GM21423 (cell line): Measurements from ENCODE around the gene PDS5A.
"Not testable (repeated sequence)": the region's sequence is repeated elsewhere in the genome, so short reads cannot be mapped to it uniquely, and the experiment has no call there.

ENCODE experiments used
- ATAC-seq: cut with Tn5 transposase; IDR thresholded peaks from one replicate; pipeline ENCODE4 v1.9.1; 2021; ENCODE audit warnings: mild to moderate bottlenecking, moderate library complexity; ENCODE audit not compliant: unreplicated experiment

The PDS5A gene, protein sequence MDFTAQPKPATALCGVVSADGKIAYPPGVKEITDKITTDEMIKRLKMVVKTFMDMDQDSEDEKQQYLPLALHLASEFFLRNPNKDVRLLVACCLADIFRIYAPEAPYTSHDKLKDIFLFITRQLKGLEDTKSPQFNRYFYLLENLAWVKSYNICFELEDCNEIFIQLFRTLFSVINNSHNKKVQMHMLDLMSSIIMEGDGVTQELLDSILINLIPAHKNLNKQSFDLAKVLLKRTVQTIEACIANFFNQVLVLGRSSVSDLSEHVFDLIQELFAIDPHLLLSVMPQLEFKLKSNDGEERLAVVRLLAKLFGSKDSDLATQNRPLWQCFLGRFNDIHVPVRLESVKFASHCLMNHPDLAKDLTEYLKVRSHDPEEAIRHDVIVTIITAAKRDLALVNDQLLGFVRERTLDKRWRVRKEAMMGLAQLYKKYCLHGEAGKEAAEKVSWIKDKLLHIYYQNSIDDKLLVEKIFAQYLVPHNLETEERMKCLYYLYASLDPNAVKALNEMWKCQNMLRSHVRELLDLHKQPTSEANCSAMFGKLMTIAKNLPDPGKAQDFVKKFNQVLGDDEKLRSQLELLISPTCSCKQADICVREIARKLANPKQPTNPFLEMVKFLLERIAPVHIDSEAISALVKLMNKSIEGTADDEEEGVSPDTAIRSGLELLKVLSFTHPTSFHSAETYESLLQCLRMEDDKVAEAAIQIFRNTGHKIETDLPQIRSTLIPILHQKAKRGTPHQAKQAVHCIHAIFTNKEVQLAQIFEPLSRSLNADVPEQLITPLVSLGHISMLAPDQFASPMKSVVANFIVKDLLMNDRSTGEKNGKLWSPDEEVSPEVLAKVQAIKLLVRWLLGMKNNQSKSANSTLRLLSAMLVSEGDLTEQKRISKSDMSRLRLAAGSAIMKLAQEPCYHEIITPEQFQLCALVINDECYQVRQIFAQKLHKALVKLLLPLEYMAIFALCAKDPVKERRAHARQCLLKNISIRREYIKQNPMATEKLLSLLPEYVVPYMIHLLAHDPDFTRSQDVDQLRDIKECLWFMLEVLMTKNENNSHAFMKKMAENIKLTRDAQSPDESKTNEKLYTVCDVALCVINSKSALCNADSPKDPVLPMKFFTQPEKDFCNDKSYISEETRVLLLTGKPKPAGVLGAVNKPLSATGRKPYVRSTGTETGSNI (N-terminal part only)

DNA sequence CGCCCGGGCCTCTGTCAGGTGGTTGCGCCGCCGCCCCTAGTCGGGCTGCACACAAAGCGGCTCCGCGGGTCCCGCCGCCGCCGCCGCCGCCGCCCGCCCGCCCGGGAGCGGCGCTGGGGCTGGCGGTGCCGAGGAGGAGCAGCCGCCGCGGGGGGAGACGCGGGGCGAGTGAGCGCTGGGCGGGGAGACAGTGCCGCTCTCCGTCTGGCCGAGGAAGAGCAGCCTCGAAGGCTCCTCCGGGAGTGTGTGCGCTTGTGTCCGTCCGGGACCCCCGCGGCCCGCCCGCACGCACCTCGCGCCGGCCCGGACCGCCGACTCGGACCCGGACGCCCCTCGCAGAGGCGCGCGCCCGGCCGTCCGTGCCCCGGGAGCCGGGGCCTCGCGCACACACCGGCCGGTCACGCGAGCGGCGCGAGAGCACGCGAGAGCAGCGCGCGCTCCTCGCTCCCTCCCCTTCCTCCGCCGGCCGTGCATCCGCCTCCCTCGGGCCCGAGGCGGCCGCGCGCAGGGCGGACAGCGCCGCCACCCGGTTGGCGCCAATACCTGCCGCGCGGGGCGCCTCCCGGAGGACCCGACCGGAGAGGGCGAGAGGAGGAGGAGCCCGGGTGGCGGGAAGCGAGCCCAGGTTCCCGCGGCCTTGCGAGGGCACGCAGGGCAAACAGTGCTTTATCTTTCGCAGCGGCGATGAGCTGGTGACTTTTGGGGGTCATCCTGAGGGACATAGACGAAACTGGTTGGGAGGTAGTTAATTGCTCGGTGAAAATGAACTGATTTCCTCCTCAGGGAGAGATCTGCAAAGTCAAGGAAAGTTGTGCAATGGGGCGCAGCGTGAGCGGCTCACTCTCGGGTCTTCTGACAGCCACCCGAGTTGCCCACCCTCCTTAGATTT lies at the start of gene PDS5A:
Gene PDS5A (minus strand): TSS at position 423 of the 889 bp plus-strand sequence. CDS start 1,334 bp downstream, outside the sequence.
- ATAC-seq: peak; percentile 77

DNA sequence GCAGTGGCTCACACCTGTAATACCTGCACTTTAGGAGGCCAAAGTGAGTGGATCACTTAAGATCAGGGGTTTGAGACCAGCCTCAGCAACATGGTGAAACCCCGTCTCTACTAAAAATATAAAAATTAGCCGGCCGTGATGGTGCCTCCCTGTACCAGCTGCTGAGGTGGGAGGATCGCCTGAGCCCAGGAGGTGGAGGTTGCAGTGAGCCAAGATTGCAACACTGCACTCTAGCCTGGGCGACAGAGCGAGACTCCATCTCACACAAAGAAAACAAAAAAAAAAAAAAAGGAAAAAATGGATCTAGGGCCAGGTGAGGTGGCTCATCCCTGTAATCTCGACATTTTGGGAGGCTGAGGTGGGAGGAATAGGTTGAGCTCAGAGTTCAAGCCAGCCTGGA lies 46.3 kb upstream of the PDS5A start:
- ATAC-seq: not testable (repeated sequence)

DNA sequence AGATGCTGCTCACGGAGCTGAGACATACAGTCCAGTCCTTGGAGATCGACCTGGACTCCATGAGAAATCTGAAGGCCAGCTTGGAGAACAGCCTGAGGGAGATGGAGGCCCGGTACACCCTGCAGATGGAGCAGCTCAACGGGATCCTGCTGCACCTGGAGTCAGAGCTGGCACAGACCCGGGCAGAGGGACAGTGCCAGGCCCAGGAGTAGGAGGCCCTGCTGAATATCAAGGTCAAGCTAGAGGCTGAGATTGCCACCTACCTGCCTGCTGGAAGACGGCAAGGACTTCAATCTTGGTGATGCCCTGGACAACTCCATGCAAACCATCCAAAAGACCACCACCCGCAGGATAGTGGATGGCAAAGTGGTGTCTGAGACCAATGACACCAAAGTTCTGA lies 43.4 kb upstream of the PDS5A start:
- not testable (repeated sequence) for ATAC-seq

DNA sequence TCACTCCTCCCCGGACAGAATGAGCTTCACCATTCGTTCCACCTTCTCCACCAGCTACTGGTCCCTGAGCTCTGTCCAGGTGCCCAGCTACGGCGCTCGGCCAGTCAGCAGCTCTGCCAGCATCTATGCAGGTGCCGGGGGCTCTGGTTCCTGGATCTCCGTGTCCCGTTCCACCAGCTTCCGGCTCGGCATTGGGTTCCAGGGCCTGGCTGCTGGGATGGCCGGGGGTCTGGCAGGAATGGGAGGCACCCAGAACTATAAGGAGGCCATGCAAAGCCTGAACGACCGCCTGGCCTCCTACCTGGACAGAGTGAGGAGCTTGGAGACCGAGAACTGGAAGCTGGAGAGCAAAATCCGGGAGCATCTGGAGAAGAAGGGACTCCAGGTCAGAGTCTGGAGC lies 42.5 kb upstream of the PDS5A start:
- no peak for ATAC-seq

DNA sequence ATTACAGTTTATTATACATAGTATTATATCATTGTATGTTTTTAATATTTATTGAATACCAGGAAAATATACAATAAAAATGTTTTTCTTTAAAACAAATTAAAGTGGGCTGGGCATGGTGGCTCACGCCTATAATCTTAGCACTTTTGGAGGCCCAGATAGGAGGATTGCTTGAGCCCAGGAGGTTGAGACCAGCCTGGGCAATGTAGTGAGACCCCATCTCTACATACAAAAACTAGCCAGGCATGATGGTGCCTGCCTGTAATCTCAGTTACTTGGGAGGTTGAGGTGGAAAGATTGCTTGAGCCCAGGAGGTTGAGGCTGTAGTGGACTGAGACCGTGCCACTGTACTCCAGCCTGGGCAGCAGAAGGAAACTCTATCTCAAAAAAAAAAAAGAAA lies 38.3 kb upstream of the PDS5A start:
- no peak for ATAC-seq

DNA sequence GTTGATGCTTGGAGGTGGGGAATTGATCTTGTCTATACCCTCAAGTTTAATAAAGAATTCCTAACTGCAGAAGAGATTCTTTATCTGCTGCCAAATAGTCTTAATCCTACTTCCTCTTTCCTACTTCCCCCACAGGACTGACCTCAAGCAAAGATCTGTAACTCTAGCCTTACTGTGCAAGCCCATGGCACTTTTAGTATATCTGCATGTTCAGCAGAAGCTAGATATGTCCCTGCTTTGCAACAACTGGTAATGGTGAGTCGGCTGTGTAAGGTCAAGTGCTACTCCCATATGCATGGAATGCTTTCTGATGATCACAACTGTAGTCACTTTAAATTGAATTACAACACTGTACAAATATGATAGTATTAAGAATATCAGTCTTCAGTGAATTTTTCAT lies 26.3 kb upstream of the PDS5A start:
- ATAC-seq: no peak

DNA sequence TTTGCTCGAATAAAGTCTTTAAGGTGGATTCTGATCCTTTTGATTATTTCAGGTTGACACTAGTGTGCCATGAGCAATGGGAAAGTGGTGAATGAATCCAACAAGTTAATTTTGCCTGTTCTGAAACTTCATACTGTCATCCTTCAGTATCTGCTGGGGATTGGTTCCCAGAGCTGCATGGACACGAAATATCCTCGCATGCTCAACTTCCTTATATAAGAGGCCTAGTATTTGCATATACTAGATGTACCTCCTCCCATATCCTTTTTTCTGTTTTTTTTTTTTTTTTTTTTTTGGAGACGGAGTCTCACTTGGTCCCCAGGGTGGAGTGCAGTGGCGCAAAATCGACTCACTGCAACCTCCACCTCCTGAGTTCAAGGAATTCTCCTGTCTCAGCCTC lies 23.0 kb upstream of the PDS5A start:
- ATAC-seq: no peak

DNA sequence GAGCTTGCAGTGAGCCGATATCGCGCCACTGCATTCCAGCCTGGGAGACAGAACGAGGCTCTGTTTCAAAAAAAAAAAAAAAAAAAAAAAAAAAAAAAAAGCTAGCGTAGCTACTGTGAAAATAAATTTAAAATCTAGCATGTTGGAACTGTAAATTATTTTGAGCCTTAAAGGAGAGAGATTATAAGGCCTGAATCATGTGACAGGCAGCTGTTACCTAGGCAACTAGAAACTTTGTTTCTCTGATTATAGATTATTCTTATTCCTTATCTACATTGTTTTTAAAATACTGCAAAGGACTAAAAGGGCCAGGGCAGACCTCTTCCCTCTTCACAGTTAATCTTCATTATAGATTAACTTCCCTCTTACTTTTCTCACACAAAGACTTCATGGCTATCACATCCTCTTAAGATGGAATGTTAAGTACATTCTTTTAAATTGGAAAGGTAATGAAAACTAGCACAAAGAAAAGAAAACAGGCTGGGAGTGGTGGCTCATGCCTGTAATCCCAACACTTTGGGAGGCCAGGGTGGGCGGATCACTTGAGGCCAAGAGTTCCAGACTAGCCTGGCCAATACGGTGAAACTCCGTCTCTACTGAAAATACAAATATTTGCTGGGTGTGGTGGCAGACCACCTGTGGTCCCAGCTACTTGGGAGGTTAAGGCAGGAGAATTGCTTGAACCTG lies 21.1 kb upstream of the PDS5A start:
- no peak for ATAC-seq

DNA sequence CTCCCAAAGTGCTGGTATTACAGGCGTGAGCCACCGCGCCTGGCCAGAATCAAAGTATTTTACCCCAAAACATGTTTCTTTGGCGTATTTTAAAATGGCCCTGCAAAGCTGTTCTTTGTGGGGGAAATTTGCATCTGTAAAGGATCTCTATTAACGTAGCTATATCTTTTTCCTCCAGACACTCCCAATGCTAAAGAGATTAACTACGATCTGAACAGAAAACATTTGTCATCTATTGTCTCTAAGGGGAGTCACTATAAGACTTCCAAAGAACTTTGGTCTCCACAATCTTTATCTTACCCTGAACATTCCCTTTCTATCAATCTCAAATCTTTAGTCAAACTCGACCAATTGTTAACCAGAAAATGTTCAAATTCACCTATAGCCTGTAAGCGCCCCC lies 19.1 kb upstream of the PDS5A start:
- ATAC-seq: no peak

DNA sequence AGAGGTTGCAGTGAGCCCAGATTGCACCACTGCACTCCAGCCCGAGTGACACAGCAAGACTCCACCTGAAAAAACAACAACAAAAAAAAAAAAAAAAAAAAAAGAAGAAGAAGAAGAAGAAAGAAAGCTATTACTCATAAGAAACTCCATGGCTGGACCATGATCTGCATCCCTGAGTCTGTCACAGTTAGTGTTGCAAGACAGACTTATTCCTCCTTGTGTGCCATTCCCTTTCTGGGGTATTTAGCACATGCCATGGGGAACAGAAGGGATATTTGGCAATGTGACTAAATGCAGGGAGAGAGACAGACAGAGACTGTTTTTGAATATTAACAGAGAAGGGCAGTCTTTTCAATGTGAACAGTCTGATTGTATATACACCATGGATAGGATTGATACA lies 16.7 kb upstream of the PDS5A start:
- ATAC-seq: no peak

DNA sequence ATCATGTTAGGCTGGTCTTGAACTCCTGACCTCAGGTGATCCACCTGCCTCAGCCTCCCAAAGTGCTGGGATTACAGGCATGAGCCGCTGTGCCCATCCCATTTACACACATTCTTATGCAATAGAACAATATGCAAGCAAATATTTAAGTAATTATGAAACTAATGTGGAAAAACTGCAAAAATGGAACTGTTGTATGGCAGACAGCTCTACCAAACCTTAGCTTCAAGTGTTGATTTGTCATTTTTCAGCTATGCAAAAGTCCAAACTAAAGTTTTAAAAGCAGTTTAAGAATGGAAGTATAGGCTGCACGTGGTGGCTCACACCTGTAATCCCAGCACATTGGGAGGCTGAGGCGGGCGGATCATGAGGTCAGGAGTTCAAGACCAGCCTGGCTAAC lies 11.7 kb upstream of the PDS5A start:
- not testable (repeated sequence) for ATAC-seq

DNA sequence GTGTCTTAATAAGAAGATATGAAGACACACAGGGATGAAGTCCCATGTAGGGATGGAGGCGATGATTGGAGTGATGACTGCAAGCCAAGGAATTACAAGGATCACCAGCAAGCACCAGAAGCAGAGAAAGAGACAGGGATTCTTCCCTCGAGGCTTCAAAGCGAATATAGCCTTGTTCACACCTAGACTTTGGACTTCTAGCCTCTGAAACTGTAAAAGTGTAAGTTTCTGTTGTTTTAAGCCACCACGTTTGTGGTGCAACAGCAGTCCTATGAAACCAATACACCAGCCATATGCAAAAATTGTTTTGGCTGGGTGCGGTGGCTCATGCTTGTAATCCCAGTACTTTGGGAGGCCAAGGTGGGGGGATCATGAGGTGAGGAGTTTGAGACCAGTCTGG lies 9.8 kb upstream of the PDS5A start:
- no peak for ATAC-seq

DNA sequence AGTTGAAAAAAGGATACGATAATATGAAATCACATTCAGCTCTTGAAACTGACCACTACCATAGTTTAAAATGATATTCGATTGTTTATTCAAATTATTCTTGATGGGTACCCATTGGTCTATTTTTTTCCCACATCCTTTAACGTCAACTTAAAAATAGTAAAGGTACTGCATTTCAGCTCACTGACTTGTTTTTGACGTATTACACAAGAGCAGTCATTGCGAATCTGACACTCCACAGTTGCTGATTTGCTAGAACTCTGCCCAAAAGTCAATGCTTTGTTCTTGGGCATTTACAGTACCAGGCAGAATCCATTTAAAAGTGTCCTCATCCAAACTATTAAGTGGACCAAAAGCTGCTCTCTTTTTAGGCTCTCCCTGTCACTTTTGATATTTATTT lies 1.2 kb upstream of the PDS5A start:
- no peak for ATAC-seq

DNA sequence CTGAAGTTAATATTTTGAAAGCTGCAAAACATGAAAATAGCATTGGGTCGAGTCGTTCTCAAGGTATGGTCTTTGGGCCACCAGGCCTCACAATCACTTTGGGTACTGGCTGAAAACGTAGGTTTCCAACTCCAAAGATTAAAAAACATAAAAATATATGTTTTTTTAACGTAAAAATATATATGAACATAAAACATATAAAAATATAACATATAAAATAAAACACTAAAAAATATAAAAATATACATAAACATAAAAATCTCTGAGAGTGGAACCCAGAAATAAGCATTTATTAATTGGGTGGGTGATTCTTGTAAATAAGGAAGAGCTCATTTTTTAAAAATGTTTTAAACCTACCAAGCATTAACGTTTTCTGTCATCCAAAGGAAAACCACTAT lies 666 bp upstream of the PDS5A start:
- ATAC-seq: no peak

DNA sequence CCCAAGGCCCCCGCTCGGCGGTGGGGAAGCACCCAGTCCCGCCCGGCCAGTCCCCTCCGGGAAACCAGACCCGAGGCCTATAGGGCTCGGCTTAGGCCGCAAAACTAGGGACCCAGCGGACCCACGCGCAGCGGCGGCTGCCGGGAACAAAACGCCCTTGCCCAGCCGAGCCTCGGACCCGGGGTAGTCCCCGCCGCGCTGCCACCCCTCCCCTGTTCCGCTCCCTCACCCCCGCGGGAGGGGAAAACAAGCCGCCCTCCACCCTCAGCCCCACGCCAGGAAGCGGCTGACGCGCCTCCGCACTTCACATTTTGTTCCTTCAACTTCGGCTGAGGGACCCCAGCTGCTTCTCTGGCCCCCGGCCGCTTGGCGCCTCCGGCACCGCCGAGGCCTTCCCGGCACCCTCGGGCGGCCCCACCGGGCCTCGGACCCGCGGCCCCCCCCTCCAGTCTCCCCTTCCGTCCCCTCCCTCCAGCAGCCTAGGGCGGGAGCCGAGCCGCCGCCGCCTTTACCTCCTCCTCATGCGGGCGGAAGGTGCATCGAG lies 694 bp downstream of the PDS5A start:
- ATAC-seq: peak; percentile 22

DNA sequence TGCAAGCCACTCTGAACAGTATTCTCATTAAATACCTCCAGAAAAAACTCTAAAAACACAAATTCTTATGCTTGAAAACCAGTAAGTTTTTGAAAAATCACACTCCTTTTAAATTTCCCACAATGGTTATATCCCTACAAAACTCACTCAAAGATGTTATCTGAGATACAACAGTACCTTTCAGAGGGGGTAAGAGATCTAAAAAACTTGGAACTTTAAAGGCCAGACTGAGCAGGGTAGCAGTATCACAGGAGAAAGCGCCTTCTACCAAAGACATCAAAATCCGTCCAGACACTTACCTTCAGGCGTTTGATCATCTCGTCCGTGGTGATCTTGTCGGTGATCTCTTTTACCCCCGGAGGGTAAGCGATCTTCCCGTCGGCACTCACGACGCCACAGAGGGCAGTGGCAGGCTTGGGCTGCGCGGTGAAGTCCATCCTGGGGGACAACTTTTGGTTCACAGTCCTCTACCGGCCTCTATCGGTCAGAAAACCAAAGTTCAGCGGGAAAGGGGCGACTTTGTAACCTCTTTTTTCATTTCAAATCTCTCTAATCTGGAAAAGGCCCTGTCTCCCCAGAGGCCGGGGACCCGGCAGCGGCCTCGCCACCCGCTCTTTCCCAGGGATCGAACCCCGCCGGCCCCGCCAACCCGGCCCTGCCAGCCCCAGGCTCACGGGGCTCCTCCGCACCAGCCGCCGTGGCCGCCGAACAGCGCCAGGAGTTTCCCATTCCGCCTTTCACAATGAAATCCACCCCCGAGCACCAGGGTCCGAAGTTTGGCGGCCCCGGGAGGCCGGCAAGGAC lies 1.4 kb downstream of the PDS5A start:
- peak; percentile 35 for ATAC-seq

DNA sequence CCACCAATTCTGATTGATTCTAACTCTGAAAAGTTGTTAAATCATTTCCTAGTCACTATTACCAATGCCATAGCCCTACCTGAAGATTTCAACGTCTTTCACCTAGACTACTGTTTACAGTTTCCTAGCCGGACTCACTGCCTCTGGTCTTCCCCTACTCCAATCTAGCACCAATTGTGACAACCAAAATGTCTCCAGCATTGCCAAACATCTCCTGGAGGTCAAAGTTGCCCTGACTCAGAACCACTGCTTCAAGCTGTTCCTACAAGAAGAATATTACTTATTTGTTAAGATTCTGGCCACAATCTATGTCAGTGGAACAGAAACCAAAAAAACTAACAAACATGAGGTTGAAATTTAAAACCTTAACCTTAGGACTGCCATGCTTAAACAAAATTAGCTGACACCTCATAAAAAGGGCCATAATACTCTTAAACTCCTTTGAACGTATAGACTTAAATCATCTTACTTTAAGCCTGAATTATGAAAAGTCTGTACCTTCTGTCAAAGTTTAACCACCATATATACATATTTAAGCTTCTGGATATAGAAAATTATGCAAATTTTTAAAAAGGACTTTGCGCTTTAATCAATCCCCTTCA lies 2.1 kb downstream of the PDS5A start:
- no peak for ATAC-seq

DNA sequence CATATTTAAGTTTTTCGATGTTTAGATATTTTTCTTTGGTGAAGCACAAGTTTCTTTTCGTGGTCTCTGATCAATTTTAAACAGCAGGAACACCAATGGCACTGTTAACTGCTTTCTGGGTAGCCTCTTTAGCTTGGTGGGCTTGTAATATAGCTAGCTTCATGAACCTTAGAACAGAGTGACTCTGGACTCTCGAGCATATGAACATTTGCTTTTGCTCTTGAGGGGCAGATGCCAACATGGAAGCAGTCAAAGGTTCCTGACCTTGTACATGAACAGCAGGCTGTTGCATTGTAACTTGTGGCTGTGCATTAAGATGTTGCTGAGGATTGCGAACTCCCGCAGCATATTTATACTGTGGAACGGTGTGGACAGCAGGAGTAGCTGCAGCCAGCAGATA lies 4.7 kb downstream of the PDS5A start:
- not testable (repeated sequence) for ATAC-seq
